Thoracic aorta (tissue), 2 donors: Measurements from ENCODE around the gene FAM163A. TPM values are rescaled to one million over a fixed set of nuclear protein-coding genes. Genes with fewer than 3 reads are reported as not detected.

Experiments
- ATAC-seq: fragments of 150-250 bp; one replicate; pipeline ENCODE4 v1.8.0; 2017; ENCODE audit warnings: low read depth; ENCODE audit not compliant: insufficient number of reproducible peaks, low FRiP score
- DNase-seq: peaks from one replicate; pipeline ENCODE4 v3.0.0-alpha.2; 2020; ENCODE audit warnings: low spot score
- H3K27ac ChIP-seq, 2 donors: fragments of 200-600 bp; sonication (generic); 1 replicate in 1 of 2; 2 replicates in 1 of 2; pipeline ENCODE4 v1.5.1; 2016; ENCODE audit warnings: mild to moderate bottlenecking in 2 of 2, moderate library complexity in 2 of 2
- H3K27me3 ChIP-seq: fragments of 200-600 bp; sonication (generic); replicated peaks from 2 replicates; pipeline ENCODE4 v1.6.0; 2016; ENCODE audit warnings: mild to moderate bottlenecking; ENCODE audit not compliant: insufficient read depth
- H3K36me3 ChIP-seq: fragments of 200-600 bp; sonication (generic); one replicate; pipeline ENCODE4 v1.5.1; 2016
- H3K4me1 ChIP-seq, 2 donors: fragments of 200-600 bp; sonication (generic); 1 replicate in 1 of 2; 2 replicates in 1 of 2; pipeline versions ENCODE4 v1.5.1 to v1.6.0; 2016; ENCODE audit warnings: low read depth in 2 of 2, mild to moderate bottlenecking in 1 of 2; ENCODE audit not compliant: control insufficient read depth in 1 of 2
- H3K4me3 ChIP-seq: fragments of 200-600 bp; sonication (generic); 2 replicates; pipeline ENCODE4 v1.5.1; 2016; ENCODE audit warnings: mild to moderate bottlenecking
- H3K9me3 ChIP-seq: fragments of 200-600 bp; sonication (generic); 2 replicates; pipeline ENCODE4 v1.5.1; 2016
- total RNA-seq, 2 donors: library from RNA; depleted of rRNA; stranded (reverse); fragments of >200 nt; gene quantifications; one replicate each; pipeline versions ENCODE4 v1.1.0 to v1.2.3, GENCODE V29; 2016
- TF ChIP-seq, protein P1 (sequence below): fragments of 200-600 bp; sonication (generic); IDR thresholded peaks from one replicate; pipeline ENCODE4 v1.5.1; 2019; ENCODE audit warnings: antibody characterized with exemption

FAM163A gene
- total RNA-seq, 2 donors from 2014 or later: not detected

DNA sequence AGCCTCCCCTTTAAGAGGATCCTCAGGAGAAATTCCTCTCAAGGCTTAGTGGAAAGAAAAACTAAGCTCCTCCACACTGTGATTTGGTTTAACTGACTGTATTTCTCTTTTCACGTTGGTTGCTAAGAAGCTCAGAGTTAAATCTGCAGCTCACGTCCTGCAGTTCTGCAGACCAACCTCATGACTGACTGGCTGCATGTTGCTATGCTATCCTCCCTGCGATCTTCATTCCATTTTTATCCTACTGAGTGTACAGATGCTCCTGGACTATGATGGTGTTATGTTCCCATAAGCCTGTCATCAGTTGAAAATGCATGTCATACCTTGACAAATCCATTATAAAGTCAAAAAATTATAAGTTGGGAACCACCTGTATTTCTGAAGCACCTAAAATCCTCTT lies 34.6 kb downstream of the FAM163A start:
- Histone ChIP-seq H3K9me3 (no peaks in the 10 kb centered on the region), H3K4me3 (no peak overlapping the region), H3K4me1 (peaks cover 0 to 15% of the 10 kb centered on the region in 2 donors), H3K27ac (no peak overlapping the region), H3K27me3 (no peaks in the 10 kb centered on the region), H3K36me3 (no peaks in the 10 kb centered on the region)
- TF ChIP-seq, protein P1, sequence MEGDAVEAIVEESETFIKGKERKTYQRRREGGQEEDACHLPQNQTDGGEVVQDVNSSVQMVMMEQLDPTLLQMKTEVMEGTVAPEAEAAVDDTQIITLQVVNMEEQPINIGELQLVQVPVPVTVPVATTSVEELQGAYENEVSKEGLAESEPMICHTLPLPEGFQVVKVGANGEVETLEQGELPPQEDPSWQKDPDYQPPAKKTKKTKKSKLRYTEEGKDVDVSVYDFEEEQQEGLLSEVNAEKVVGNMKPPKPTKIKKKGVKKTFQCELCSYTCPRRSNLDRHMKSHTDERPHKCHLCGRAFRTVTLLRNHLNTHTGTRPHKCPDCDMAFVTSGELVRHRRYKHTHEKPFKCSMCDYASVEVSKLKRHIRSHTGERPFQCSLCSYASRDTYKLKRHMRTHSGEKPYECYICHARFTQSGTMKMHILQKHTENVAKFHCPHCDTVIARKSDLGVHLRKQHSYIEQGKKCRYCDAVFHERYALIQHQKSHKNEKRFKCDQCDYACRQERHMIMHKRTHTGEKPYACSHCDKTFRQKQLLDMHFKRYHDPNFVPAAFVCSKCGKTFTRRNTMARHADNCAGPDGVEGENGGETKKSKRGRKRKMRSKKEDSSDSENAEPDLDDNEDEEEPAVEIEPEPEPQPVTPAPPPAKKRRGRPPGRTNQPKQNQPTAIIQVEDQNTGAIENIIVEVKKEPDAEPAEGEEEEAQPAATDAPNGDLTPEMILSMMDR: no peak
- DNase-seq (no peak), ATAC-seq (no peak)

DNA sequence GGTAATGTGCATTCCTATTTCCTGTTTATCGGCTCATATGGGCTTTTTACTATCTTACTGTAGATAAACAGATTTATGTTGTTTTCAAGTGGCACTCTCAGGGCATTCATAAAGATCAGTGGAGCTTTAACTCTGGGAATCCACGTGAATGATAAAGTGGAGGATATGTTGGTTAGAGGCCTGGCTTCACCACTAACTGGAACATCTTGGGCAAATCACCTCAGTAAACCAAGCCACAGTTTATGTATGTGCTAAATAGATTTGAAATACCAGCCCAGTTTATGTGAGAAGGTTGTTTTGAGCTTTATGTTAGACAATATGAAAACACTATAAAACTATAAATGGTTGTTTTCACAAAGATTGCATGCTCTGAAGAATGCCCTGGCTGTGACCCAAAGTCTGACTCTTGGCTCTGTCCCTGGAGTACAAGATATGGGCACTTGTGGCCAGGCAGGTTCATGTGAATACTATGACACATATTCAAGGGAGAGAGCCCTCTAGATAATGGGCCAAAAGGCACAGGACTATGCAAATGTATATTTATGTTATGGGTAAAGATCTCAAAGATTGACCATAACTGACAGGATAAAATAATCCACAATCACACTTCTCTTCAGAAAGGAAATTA lies 36.7 kb downstream of the FAM163A start:
- no peak for ATAC-seq

GRCh38 chr1:179781962-179782361 lies 38.9 kb downstream of the FAM163A start:
- Histone ChIP-seq H3K4me1 (peaks cover 0 to 15% of the 10 kb centered on the region in 2 donors), H3K36me3 (no peaks in the 10 kb centered on the region), H3K4me3 (no peak overlapping the region), H3K27ac (no peak overlapping the region), H3K27me3 (no peaks in the 10 kb centered on the region), H3K9me3 (no peaks in the 10 kb centered on the region)
- DNase-seq (no peak), ATAC-seq (no peak)
- TF ChIP-seq, protein P1: no peak

More for the DNA sequence above, 36.7 kb downstream of the FAM163A start:
- no peaks in the 10 kb centered on the region for H3K27me3 ChIP-seq
- TF ChIP-seq, protein P1: no peak
- no peak for DNase-seq
- H3K4me1 ChIP-seq: peaks cover 0 to 15% of the 10 kb centered on the region in 2 donors
- no peaks in the 10 kb centered on the region for H3K9me3 ChIP-seq
- H3K36me3 ChIP-seq: no peaks in the 10 kb centered on the region
- H3K4me3 ChIP-seq: no peak overlapping the region
- H3K27ac ChIP-seq: no peak overlapping the region

DNA sequence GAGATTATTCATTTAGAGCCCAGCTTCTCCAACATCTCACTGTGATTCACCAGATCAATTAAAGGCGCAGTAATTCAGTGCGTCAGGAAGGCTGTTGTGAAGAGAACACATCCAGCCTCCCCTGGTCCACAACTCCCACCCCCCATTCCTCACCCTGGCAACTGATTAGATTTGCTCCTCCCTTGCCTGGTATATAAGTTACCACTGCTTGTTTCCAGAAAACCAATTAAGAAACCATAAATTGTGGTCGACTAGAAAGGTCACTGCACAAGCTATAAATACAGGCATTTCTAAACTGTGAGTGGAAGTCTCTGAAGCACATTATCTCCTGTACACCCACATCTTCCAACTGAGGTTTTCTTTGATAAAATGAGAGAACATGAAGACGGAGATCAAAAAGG lies 41.9 kb downstream of the FAM163A start:
- DNase-seq: no peak
- H3K4me3 ChIP-seq: no peak overlapping the region
- no peaks in the 10 kb centered on the region for H3K36me3 ChIP-seq
- H3K9me3 ChIP-seq: no peaks in the 10 kb centered on the region
- no peak for ATAC-seq
- peaks cover 0 to 8% of the 10 kb centered on the region in 2 donors for H3K4me1 ChIP-seq
- no peak overlapping the region for H3K27ac ChIP-seq
- TF ChIP-seq, protein P1: no peak
- no peaks in the 10 kb centered on the region for H3K27me3 ChIP-seq

- ATAC-seq (no peak), DNase-seq (no peak)
- no peaks in the 10 kb centered on the region for H3K36me3 ChIP-seq
- no peaks in the 10 kb centered on the region for H3K27me3 ChIP-seq
- TF ChIP-seq, protein P1: no peak
- peaks cover 0 to 1% of the 10 kb centered on the region in 2 donors for H3K4me1 ChIP-seq
- no peak overlapping the region for H3K27ac ChIP-seq
- H3K9me3 ChIP-seq: no peaks in the 10 kb centered on the region
- no peak overlapping the region for H3K4me3 ChIP-seq
Observed at GRCh38 chr1:179785728-179786127, 42.6 kb downstream of the FAM163A start.
